B cell (primary cell): ENCODE measurements around the gene SEC14L1. TPM values are rescaled to one million over a fixed set of nuclear protein-coding genes. Genes with fewer than 3 reads are reported as not detected.

Experiments
- ATAC-seq: fragments of 200-7000 bp; cut with Tn5 transposase; one replicate; pipeline ENCODE4 v1.10.0; 2021; ENCODE audit warnings: low read depth, mild to moderate bottlenecking, moderate number of reproducible peaks, moderate library complexity
- CTCF ChIA-PET: fragments of 350-600 bp; sonication (Branson Sonifier 250); formaldehyde crosslinking; loops from one replicate; lab custom pipeline; 2021; ENCODE audit warnings: antibody characterized with exemption, inconsistent platforms; lab: Charles Lee
- POLR2A ChIA-PET: fragments of 350-600 bp; sonication (Branson Sonifier 250); formaldehyde crosslinking; loops from one replicate; lab custom pipeline; 2021; ENCODE audit warnings: antibody characterized with exemption; lab: Charles Lee
- DNase-seq: peaks from one replicate; pipeline ENCODE4 v3.0.0; 2013
- H2AFZ ChIP-seq: 2 replicates; pipeline ENCODE4 v1.6.1; 2012; ENCODE audit warnings: mild to moderate bottlenecking, low read depth, low read length; ENCODE audit not compliant: insufficient read depth, poor library complexity, severe bottlenecking
- H3K27ac ChIP-seq, 2 donors: 1 replicate in 1 of 2; 2 replicates in 1 of 2; pipeline ENCODE4 v1.5.1; 2012 to 2013; ENCODE audit warnings: low read length in 2 of 2, mild to moderate bottlenecking in 2 of 2, moderate library complexity in 1 of 2
- H3K27me3 ChIP-seq, 4 experiments: fragments of 200-600 bp in 1 of 4; sonication (generic) in 1 of 4; replicated peaks in 1 of 4; 1 replicate in 2 of 4; 2 replicates in 2 of 4; pipeline versions ENCODE4 v1.6.1 to v1.7.0; 2013 to 2016; ENCODE audit warnings: low read length in 3 of 4, mild to moderate bottlenecking in 2 of 4, mixed read lengths in 1 of 4, moderate library complexity in 1 of 4; ENCODE audit not compliant: insufficient read depth in 4 of 4, control insufficient read depth in 3 of 4; ENCODE audit errors: control extremely low read depth in 1 of 4
- H3K36me3 ChIP-seq, 2 experiments: replicated peaks in 1 of 2; 1 replicate in 1 of 2; 2 replicates in 1 of 2; pipeline versions ENCODE4 v1.6.1 to v1.7.1; 2013; ENCODE audit warnings: low read length in 1 of 2; ENCODE audit not compliant: insufficient read depth in 2 of 2, control insufficient read depth in 1 of 2; ENCODE audit errors: control extremely low read depth in 1 of 2, extremely low read depth in 1 of 2
- H3K4me1 ChIP-seq, 2 donors: fragments of 200-600 bp in 1 of 2; sonication (generic) in 1 of 2; 1 replicate in 1 of 2; 2 replicates in 1 of 2; pipeline versions ENCODE4 v1.5.1 to v1.6.1; 2013 to 2017; ENCODE audit warnings: low read length in 2 of 2; ENCODE audit not compliant: control insufficient read depth in 2 of 2, insufficient read depth in 2 of 2
- H3K4me2 ChIP-seq: replicated peaks from 2 replicates; pipeline ENCODE3; 2012; ENCODE audit warnings: mild to moderate bottlenecking, low read depth, low read length; ENCODE audit not compliant: poor library complexity, severe bottlenecking
- H3K4me3 ChIP-seq, 5 experiments: fragments of 200-600 bp in 1 of 5; sonication (generic) in 1 of 5; 1 replicate in 3 of 5; 2 replicates in 2 of 5; pipeline versions ENCODE4 v1.5.1 to v1.7.0; 2011 to 2016; ENCODE audit warnings: low read length in 4 of 5, mild to moderate bottlenecking in 4 of 5, low read depth in 2 of 5, control low read depth in 1 of 5, moderate library complexity in 1 of 5; ENCODE audit not compliant: insufficient read depth in 1 of 5; ENCODE audit errors: control extremely low read depth in 1 of 5, extremely low read depth in 1 of 5
- H3K79me2 ChIP-seq: fragments of 200-600 bp; sonication (generic); one replicate; pipeline ENCODE4 v1.6.0; 2016; ENCODE audit warnings: low read length; ENCODE audit not compliant: control insufficient read depth, insufficient read depth
- H3K9ac ChIP-seq: fragments of 200-600 bp; sonication (generic); 2 replicates; pipeline ENCODE4 v1.6.1; 2017; ENCODE audit warnings: mild to moderate bottlenecking, low read length, moderate library complexity
- H3K9me3 ChIP-seq, 3 donors: one replicate each; pipeline versions ENCODE4 v1.6.1 to v1.7.1; 2013; ENCODE audit warnings: low read length in 2 of 3; ENCODE audit not compliant: control insufficient read depth in 2 of 3, insufficient read depth in 1 of 3; ENCODE audit errors: control extremely low read depth in 1 of 3
- H4K20me1 ChIP-seq: 2 replicates; pipeline ENCODE4 v1.6.0; 2012; ENCODE audit warnings: mild to moderate bottlenecking, low read length; ENCODE audit not compliant: insufficient read depth, control insufficient read depth, poor library complexity, severe bottlenecking
- H3K27ac Mint-ChIP-seq: one replicate; pipeline ENCODE4 v1.8.0; 2021; ENCODE audit warnings: mixed read lengths
- H3K27me3 Mint-ChIP-seq: one replicate; pipeline ENCODE4 v1.8.0; 2021; ENCODE audit warnings: mixed read lengths
- H3K4me1 Mint-ChIP-seq: one replicate; pipeline ENCODE4 v1.8.0; 2021; ENCODE audit warnings: mixed read lengths
- H3K4me3 Mint-ChIP-seq: one replicate; pipeline ENCODE4 v1.8.0; 2021; ENCODE audit warnings: mixed read lengths
- H3K9me3 Mint-ChIP-seq: one replicate; pipeline ENCODE4 v1.8.0; 2022; ENCODE audit warnings: mixed read lengths; ENCODE audit not compliant: insufficient read depth
- CTCF ChIP-seq: fragments of 200-600 bp; IDR thresholded peaks from one replicate; pipeline ENCODE4 v1.8.0; 2022; ENCODE audit warnings: antibody characterized with exemption, mild to moderate bottlenecking
- EZH2 ChIP-seq: IDR thresholded peaks from 2 replicates; pipeline ENCODE4 v1.6.1; 2012; ENCODE audit warnings: borderline replicate concordance, low read depth, mild to moderate bottlenecking, moderate library complexity, low read length; ENCODE audit not compliant: insufficient read depth, poor library complexity, severe bottlenecking
- WGBS: methylation state at CpG from one replicate; pipeline ENCODE4 v1.1.5; 2013; ENCODE audit warnings: missing lambda C conversion rate; ENCODE audit not compliant: insufficient coverage; 5-methylcytosine and 5-hydroxymethylcytosine counted together
- intact Hi-C: fragments of 100-400 bp; cut with micrococcal nuclease; formaldehyde crosslinking; loops from one replicate; pipeline ENCODE4 v1.10.0; 2022
- polyA plus RNA-seq: library from polyadenylated mRNA; depleted of rRNA; stranded (reverse); fragments of >200 nt; gene quantifications from 2 replicates; pipeline ENCODE4 v1.2.3, GENCODE V29; 2012
- total RNA-seq, 2 donors: library from RNA; stranded (reverse); fragments of 120-200 nt in 1 of 2; gene quantifications; 1 replicate in 1 of 2; 2 replicates in 1 of 2; pipeline versions ENCODE4 v1.2.3 to v1.2.4, GENCODE V29; 2013 to 2022

SEC14L1 gene
- total and polyA plus RNA-seq, 2 donors (not counting 1 experiment from before 2014, with no cell fraction given): 37.7 to 103 TPM

- no peak overlapping the region for H3K9ac ChIP-seq
- no peaks in the 10 kb centered on the region for H4K20me1 ChIP-seq
- peaks cover 16% of the 10 kb centered on the region for H3K4me1 Mint-ChIP-seq
- H3K9me3 Mint-ChIP-seq: no peaks in the 10 kb centered on the region
- peaks cover 0 to 4% (median 0%) of the 10 kb centered on the region in 3 donors for H3K9me3 ChIP-seq
- no peak for TF ChIP-seq CTCF
- no peak for TF ChIP-seq EZH2
- no peak for DNase-seq
- peak overlapping the region; percentile 71 for H3K4me3 Mint-ChIP-seq
- H3K36me3 ChIP-seq: no peaks in the 10 kb centered on the region
- peak overlapping the region; percentile 79 for H2AFZ ChIP-seq
- POLR2A ChIA-PET: interaction anchor here (0.6 kb wide), 1 partner anchor 837 kb away, joined by 3 read pairs; no protein-coding TSS in a partner anchor
- peaks cover 37% of the 10 kb centered on the region for H3K27me3 Mint-ChIP-seq
- no peak overlapping the region for H3K4me3 ChIP-seq
- no peak overlapping the region for H3K27ac Mint-ChIP-seq
- ATAC-seq: no peak
- H3K27me3 ChIP-seq: peaks cover 0 to 20% (median 2%) of the 10 kb centered on the region in 4 experiments
- WGBS: 70% methylated on average over 2 of the region's 8 CpGs
- CTCF ChIA-PET: interaction anchor here (0.7 to 1.7 kb wide), 7 partner anchors 36 to 380 kb away, joined by 3 to 26 read pairs (median 4); partner anchors contain the start of gene MGAT5B
- no peaks in the 10 kb centered on the region for H3K79me2 ChIP-seq
- peak overlapping the region; percentile 88 for H3K4me2 ChIP-seq
- H3K27ac ChIP-seq: no peak overlapping the region
- H3K4me1 ChIP-seq: peaks cover 9 to 10% of the 10 kb centered on the region in 2 donors
- intact Hi-C loops: loop anchor here (1.0 kb wide), 3 partner anchors 151 to 379 kb away; partner anchors contain the start of gene MGAT5B
These were observed 106.8 kb downstream of the SEC14L1 start for GRCh38 chr17:77247609-77248008.
